ENCODE data around the gene ARF6.
"Not testable (repeated sequence)": the region's sequence is repeated elsewhere in the genome, so short reads cannot be mapped to it uniquely, and the experiment has no call there.

Gene ARF6

DNA sequence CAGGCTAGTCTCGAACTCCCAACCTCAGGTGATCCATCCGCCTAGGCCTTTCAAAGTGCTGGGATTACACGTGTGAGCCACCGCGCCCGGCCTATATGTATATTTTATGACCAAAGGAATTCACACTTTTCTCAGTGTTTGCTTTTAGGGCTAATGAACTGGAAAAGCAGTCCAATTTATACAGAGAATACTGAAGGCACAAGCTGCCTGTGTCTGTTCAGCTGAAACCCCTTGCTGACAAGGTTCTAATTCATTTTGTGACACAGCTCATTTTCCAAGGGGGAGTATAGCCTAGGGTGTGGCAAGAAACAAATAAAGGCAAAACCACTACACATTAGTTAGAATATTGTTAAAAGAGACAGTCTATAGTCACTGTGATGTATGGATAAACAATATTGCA, 22.0 kb upstream of the ARF6 start:
- no peak for ATAC-seq
- TF ChIP-seq ZNF565 (CRISPR knock-in tag; conservative IDR thresholded peaks at IDR 0.05; ENCODE audit: low read depth) (no peak), ZFP30 (CRISPR knock-in tag; IDR thresholded peaks at IDR 0.05) (no peak), BACH2 (CRISPR knock-in tag; IDR thresholded peaks at IDR 0.05; ENCODE audit: borderline replicate concordance) (no peak)

DNA sequence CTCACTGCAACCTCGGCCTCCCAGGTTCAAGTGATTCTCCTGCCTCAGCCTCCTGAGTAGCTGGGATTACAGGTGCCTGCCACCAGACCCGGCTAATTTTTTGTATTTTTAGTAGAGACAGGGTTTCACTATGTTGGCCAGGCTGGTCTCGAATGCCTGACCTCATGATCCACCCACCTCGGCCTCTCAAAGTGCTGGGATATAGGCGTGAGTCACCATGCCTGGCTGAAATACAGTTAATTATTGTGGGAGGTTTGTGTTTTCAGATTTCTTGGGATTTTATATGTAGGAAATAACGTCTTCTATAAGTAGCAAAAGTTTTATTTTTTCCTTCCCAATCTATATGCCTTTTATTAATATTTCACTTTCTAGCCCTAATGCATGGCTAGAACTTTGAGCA, 19.3 kb upstream of the ARF6 start:
- ATAC-seq: not testable (repeated sequence)

DNA sequence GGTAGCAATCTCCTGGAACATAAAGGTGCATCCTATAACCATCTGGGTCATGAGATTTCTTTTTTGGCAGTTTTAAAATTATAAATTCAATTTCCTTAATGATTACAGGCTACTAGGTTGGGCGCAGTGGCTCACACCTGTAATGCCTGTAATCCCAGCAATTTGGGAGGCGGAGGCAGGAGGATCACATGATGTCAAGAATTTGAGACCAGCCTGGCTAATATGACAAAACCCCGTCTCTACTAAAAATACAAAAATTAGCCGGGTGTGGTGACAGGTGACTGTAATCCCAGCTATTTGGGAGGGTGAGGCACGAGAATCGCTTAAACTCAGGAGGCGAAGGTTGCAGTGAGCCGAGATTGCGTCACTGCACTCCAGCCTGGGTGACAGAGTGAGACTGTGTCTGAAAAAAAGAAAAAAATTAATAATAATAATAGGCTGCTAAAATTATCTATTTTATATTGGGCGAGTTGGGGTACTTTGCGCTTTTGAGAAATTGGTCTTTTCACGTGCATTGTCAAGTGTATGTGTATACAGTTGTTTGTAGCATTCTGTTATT, 17.2 kb upstream of the ARF6 start:
- no peak for ATAC-seq
- TF ChIP-seq, protein P1, sequence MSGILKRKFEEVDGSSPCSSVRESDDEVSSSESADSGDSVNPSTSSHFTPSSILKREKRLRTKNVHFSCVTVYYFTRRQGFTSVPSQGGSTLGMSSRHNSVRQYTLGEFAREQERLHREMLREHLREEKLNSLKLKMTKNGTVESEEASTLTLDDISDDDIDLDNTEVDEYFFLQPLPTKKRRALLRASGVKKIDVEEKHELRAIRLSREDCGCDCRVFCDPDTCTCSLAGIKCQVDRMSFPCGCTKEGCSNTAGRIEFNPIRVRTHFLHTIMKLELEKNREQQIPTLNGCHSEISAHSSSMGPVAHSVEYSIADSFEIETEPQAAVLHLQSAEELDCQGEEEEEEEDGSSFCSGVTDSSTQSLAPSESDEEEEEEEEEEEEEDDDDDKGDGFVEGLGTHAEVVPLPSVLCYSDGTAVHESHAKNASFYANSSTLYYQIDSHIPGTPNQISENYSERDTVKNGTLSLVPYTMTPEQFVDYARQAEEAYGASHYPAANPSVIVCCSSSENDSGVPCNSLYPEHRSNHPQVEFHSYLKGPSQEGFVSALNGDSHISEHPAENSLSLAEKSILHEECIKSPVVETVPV (CRISPR knock-in tag; IDR thresholded peaks at IDR 0.05): no peak
- TF ChIP-seq CSDC2 (CRISPR knock-in tag; IDR thresholded peaks at IDR 0.05): no peak
- no peak for TF ChIP-seq ZFP3 (CRISPR knock-in tag; IDR thresholded peaks at IDR 0.05)
- TF ChIP-seq ARNTL (CRISPR knock-in tag; IDR thresholded peaks at IDR 0.05; ENCODE audit: borderline replicate concordance, low read depth): no peak
- TF ChIP-seq, protein P2, sequence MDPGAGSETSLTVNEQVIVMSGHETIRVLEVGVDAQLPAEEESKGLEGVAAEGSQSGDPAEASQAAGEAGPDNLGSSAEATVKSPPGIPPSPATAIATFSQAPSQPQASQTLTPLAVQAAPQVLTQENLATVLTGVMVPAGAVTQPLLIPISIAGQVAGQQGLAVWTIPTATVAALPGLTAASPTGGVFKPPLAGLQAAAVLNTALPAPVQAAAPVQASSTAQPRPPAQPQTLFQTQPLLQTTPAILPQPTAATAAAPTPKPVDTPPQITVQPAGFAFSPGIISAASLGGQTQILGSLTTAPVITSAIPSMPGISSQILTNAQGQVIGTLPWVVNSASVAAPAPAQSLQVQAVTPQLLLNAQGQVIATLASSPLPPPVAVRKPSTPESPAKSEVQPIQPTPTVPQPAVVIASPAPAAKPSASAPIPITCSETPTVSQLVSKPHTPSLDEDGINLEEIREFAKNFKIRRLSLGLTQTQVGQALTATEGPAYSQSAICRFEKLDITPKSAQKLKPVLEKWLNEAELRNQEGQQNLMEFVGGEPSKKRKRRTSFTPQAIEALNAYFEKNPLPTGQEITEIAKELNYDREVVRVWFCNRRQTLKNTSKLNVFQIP (CRISPR knock-in tag; IDR thresholded peaks at IDR 0.05; ENCODE audit: borderline replicate concordance, low read depth): no peak
- no peak for TF ChIP-seq TOX (CRISPR knock-in tag; IDR thresholded peaks at IDR 0.05; ENCODE audit: borderline replicate concordance)
- TF ChIP-seq PPARA (CRISPR knock-in tag; IDR thresholded peaks at IDR 0.05; ENCODE audit: borderline replicate concordance): no peak
- no peak for TF ChIP-seq SNAI2 (CRISPR knock-in tag; IDR thresholded peaks at IDR 0.05)
- no peak for TF ChIP-seq BACH2 (CRISPR knock-in tag; IDR thresholded peaks at IDR 0.05; ENCODE audit: borderline replicate concordance)
- TF ChIP-seq, protein P3, sequence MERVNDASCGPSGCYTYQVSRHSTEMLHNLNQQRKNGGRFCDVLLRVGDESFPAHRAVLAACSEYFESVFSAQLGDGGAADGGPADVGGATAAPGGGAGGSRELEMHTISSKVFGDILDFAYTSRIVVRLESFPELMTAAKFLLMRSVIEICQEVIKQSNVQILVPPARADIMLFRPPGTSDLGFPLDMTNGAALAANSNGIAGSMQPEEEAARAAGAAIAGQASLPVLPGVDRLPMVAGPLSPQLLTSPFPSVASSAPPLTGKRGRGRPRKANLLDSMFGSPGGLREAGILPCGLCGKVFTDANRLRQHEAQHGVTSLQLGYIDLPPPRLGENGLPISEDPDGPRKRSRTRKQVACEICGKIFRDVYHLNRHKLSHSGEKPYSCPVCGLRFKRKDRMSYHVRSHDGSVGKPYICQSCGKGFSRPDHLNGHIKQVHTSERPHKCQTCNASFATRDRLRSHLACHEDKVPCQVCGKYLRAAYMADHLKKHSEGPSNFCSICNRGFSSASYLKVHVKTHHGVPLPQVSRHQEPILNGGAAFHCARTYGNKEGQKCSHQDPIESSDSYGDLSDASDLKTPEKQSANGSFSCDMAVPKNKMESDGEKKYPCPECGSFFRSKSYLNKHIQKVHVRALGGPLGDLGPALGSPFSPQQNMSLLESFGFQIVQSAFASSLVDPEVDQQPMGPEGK (CRISPR knock-in tag; IDR thresholded peaks at IDR 0.05; ENCODE audit: borderline replicate concordance): no peak
- no peak for TF ChIP-seq RARB (CRISPR knock-in tag; IDR thresholded peaks at IDR 0.05)
- TF ChIP-seq ESRRG (CRISPR knock-in tag; IDR thresholded peaks at IDR 0.05): no peak
- TF ChIP-seq ZNF70 (CRISPR knock-in tag; IDR thresholded peaks at IDR 0.05): no peak
- no peak for TF ChIP-seq TCF4 (CRISPR knock-in tag; IDR thresholded peaks at IDR 0.05; ENCODE audit: borderline replicate concordance)
- TF ChIP-seq ZNF565 (CRISPR knock-in tag; conservative IDR thresholded peaks at IDR 0.05; ENCODE audit: low read depth): no peak
- TF ChIP-seq OSR1 (CRISPR knock-in tag; IDR thresholded peaks at IDR 0.05): no peak
- no peak for TF ChIP-seq GLIS3 (CRISPR knock-in tag; IDR thresholded peaks at IDR 0.05)
- TF ChIP-seq, protein P4, sequence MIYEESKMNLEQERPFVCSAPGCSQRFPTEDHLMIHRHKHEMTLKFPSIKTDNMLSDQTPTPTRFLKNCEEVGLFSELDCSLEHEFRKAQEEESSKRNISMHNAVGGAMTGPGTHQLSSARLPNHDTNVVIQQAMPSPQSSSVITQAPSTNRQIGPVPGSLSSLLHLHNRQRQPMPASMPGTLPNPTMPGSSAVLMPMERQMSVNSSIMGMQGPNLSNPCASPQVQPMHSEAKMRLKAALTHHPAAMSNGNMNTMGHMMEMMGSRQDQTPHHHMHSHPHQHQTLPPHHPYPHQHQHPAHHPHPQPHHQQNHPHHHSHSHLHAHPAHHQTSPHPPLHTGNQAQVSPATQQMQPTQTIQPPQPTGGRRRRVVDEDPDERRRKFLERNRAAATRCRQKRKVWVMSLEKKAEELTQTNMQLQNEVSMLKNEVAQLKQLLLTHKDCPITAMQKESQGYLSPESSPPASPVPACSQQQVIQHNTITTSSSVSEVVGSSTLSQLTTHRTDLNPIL (CRISPR knock-in tag; IDR thresholded peaks at IDR 0.05; ENCODE audit: low read depth): no peak

DNA sequence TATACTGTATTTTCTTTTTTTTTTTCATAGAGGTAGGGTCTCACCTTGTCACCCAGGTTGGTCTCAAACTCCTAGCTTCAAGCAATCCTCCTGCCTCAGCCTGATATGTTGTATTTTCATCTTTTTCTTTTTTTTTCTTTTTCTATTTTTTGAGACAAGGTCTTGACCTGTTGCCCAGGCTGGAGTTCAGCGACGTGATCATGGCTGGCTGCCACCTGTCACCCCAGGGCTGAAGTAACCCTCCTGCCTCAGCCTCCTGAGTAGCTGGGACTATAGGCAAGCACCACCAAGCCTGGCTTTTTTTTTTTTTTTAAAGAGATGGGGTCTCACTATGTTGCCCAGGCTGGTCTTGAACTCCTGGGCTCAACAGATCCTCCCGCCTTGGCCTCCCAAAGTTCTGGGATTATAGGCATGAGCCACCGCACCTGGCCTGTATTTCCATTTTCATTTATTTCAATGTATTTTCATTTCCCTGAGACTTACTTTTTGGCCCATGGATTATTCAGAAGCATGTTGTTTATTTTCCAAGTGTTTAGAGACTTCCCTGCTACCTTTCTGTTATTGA, 16.2 kb upstream of the ARF6 start:
- no peak for TF ChIP-seq ZFP3 (CRISPR knock-in tag; IDR thresholded peaks at IDR 0.05)
- TF ChIP-seq BACH2 (CRISPR knock-in tag; IDR thresholded peaks at IDR 0.05; ENCODE audit: borderline replicate concordance): no peak
- no peak for TF ChIP-seq CSDC2 (CRISPR knock-in tag; IDR thresholded peaks at IDR 0.05)
- TF ChIP-seq, protein P4 (CRISPR knock-in tag; IDR thresholded peaks at IDR 0.05; ENCODE audit: low read depth): no peak
- no peak for TF ChIP-seq RARB (CRISPR knock-in tag; IDR thresholded peaks at IDR 0.05)
- TF ChIP-seq, protein P5, sequence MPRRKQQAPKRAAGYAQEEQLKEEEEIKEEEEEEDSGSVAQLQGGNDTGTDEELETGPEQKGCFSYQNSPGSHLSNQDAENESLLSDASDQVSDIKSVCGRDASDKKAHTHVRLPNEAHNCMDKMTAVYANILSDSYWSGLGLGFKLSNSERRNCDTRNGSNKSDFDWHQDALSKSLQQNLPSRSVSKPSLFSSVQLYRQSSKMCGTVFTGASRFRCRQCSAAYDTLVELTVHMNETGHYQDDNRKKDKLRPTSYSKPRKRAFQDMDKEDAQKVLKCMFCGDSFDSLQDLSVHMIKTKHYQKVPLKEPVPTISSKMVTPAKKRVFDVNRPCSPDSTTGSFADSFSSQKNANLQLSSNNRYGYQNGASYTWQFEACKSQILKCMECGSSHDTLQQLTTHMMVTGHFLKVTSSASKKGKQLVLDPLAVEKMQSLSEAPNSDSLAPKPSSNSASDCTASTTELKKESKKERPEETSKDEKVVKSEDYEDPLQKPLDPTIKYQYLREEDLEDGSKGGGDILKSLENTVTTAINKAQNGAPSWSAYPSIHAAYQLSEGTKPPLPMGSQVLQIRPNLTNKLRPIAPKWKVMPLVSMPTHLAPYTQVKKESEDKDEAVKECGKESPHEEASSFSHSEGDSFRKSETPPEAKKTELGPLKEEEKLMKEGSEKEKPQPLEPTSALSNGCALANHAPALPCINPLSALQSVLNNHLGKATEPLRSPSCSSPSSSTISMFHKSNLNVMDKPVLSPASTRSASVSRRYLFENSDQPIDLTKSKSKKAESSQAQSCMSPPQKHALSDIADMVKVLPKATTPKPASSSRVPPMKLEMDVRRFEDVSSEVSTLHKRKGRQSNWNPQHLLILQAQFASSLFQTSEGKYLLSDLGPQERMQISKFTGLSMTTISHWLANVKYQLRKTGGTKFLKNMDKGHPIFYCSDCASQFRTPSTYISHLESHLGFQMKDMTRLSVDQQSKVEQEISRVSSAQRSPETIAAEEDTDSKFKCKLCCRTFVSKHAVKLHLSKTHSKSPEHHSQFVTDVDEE (CRISPR knock-in tag; IDR thresholded peaks at IDR 0.05): no peak
- no peak for ATAC-seq
